KMS-11 (cell line): ENCODE data around the gene SPTB.

ENCODE experiments used
- H2AFZ ChIP-seq: fragments of 200-600 bp; sonication (generic); 2 replicates; pipeline ENCODE4 v1.6.1; 2016; ENCODE audit warnings: antibody characterized with exemption, mixed run types, low read depth
- H3K27ac ChIP-seq: fragments of 200-600 bp; sonication (generic); 2 replicates; pipeline ENCODE4 v1.6.1; 2016; ENCODE audit warnings: mild to moderate bottlenecking, mixed run types
- H3K27me3 ChIP-seq: fragments of 200-600 bp; sonication (generic); 2 replicates; pipeline ENCODE4 v1.6.1; 2017; ENCODE audit warnings: mild to moderate bottlenecking, low read depth, mixed run types, moderate library complexity; ENCODE audit not compliant: insufficient read depth
- H3K36me3 ChIP-seq: fragments of 200-600 bp; sonication (generic); 2 replicates; pipeline ENCODE4 v1.6.1; 2017; ENCODE audit warnings: mild to moderate bottlenecking, mixed run types; ENCODE audit not compliant: insufficient read depth
- H3K4me1 ChIP-seq: fragments of 200-600 bp; sonication (generic); 2 replicates; pipeline ENCODE4 v1.6.1; 2016; ENCODE audit warnings: mild to moderate bottlenecking, low read depth, mixed run types; ENCODE audit not compliant: poor library complexity, severe bottlenecking
- H3K4me2 ChIP-seq: fragments of 200-600 bp; sonication (generic); 2 replicates; pipeline ENCODE4 v1.7.0; 2016; ENCODE audit warnings: mild to moderate bottlenecking, mixed run types
- H3K4me3 ChIP-seq: fragments of 200-600 bp; sonication (generic); IDR thresholded peaks from 2 replicates; pipeline ENCODE4 v1.6.1; 2017; ENCODE audit warnings: low read depth, low read length, mixed read lengths; ENCODE audit not compliant: insufficient read depth
- H3K79me2 ChIP-seq: fragments of 200-600 bp; sonication (generic); 2 replicates; pipeline ENCODE4 v1.6.1; 2016; ENCODE audit warnings: low read depth, mixed run types; ENCODE audit not compliant: insufficient read depth
- H3K9ac ChIP-seq: fragments of 200-600 bp; sonication (generic); 2 replicates; pipeline ENCODE4 v1.6.1; 2016; ENCODE audit warnings: mild to moderate bottlenecking, mixed run types
- H4K20me1 ChIP-seq: fragments of 200-600 bp; sonication (generic); 2 replicates; pipeline ENCODE4 v1.6.1; 2016; ENCODE audit warnings: mild to moderate bottlenecking, mixed run types; ENCODE audit not compliant: insufficient read depth
- TF ChIP-seq, protein P1 (sequence below): fragments of 200-600 bp; sonication (generic); conservative IDR thresholded peaks from 2 replicates; pipeline ENCODE4 v1.6.1; 2017; ENCODE audit warnings: low read depth, mild to moderate bottlenecking, antibody characterized with exemption, low read length, moderate library complexity, mixed read lengths

Gene SPTB

DNA sequence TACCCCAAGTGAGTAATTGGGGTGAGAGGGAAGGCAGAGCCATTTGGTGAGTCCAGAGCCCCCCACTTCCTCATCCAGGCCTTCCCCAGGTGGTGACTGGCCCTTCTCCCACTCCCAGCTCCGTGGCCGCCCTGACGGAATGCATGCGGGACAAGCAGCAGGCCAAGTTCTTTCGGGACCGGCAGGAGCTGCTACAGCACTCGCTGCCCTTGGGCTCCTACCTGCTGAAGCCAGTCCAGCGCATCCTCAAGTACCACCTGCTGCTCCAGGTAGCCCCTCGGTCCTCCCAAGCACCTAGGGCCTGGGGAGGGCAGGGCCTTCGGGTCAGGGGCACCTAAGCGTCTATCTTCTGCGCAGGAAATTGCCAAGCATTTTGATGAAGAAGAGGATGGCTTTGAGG, 149.0 kb downstream of the SPTB start:
- Histone ChIP-seq H3K4me3 (no peak overlapping the region), H3K4me2 (no peak overlapping the region), H3K27ac (no peak overlapping the region), H3K79me2 (no peaks in the 10 kb centered on the region), H2AFZ (no peak overlapping the region), H4K20me1 (no peaks in the 10 kb centered on the region), H3K9ac (no peak overlapping the region), H3K4me1 (peaks cover 19% of the 10 kb centered on the region), H3K27me3 (no peaks in the 10 kb centered on the region), H3K36me3 (no peaks in the 10 kb centered on the region)
- TF ChIP-seq, protein P1, sequence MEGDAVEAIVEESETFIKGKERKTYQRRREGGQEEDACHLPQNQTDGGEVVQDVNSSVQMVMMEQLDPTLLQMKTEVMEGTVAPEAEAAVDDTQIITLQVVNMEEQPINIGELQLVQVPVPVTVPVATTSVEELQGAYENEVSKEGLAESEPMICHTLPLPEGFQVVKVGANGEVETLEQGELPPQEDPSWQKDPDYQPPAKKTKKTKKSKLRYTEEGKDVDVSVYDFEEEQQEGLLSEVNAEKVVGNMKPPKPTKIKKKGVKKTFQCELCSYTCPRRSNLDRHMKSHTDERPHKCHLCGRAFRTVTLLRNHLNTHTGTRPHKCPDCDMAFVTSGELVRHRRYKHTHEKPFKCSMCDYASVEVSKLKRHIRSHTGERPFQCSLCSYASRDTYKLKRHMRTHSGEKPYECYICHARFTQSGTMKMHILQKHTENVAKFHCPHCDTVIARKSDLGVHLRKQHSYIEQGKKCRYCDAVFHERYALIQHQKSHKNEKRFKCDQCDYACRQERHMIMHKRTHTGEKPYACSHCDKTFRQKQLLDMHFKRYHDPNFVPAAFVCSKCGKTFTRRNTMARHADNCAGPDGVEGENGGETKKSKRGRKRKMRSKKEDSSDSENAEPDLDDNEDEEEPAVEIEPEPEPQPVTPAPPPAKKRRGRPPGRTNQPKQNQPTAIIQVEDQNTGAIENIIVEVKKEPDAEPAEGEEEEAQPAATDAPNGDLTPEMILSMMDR: no peak

DNA sequence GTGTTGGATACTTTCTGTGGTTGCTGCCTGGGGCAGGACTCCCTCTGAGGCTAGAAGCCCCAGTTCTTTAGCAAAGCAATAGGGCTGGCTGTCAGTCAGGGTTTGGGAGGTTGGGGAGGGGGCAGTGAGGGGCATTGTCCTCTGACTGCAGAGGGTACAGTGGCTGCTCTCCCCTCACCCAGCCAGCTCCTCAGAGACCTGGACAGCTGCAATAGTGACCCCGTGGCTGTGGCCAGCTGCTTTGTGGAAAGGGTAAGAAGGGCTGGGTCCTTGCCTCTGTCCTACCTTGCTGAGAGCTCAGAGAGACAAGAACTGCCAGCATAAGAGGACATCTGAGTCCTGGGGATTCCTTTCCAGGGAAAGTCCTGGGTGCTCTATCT, 149.7 kb downstream of the SPTB start:
- Histone ChIP-seq H2AFZ (no peak overlapping the region), H3K36me3 (no peaks in the 10 kb centered on the region), H3K4me1 (peaks cover 22% of the 10 kb centered on the region), H3K4me2 (no peak overlapping the region), H3K79me2 (no peaks in the 10 kb centered on the region), H3K4me3 (no peak overlapping the region), H3K27ac (no peak overlapping the region), H3K27me3 (no peaks in the 10 kb centered on the region), H3K9ac (no peak overlapping the region), H4K20me1 (no peaks in the 10 kb centered on the region)
- TF ChIP-seq, protein P1: no peak

- no peak overlapping the region for H3K4me3 ChIP-seq
- no peak overlapping the region for H2AFZ ChIP-seq
- no peaks in the 10 kb centered on the region for H3K27me3 ChIP-seq
- no peak overlapping the region for H3K27ac ChIP-seq
- no peaks in the 10 kb centered on the region for H3K36me3 ChIP-seq
- H3K9ac ChIP-seq: no peak overlapping the region
- no peaks in the 10 kb centered on the region for H3K79me2 ChIP-seq
- H3K4me2 ChIP-seq: no peak overlapping the region
- TF ChIP-seq, protein P1: no peak
- H3K4me1 ChIP-seq: peaks cover 22% of the 10 kb centered on the region
- no peaks in the 10 kb centered on the region for H4K20me1 ChIP-seq
Measured at GRCh38 chr14:64729386-64730060, 150.2 kb downstream of the SPTB start.

DNA sequence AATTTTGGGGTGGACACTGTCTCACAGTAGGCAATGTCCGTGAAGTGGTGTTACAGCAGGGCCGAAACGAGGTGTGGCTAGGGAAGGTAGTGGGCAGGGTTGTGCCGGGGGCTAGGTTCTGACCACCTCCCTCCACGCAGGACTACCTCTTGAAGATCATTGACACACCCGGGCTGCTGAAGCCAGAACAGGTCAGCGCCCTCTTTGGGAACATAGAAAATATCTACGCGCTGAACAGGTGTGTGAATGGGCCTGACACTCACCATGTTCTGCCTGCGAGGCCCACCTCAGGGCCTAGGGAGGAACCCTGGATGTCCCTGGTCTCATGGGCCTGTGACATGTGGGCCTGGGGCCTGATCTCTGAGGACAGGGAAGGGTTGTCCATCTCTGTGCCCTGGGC, 150.9 kb downstream of the SPTB start:
- Histone ChIP-seq H3K4me1 (peaks cover 22% of the 10 kb centered on the region), H3K4me2 (no peak overlapping the region), H3K9ac (no peak overlapping the region), H4K20me1 (no peaks in the 10 kb centered on the region), H2AFZ (no peak overlapping the region), H3K36me3 (no peaks in the 10 kb centered on the region), H3K27ac (no peak overlapping the region), H3K4me3 (no peak overlapping the region), H3K79me2 (no peaks in the 10 kb centered on the region), H3K27me3 (no peaks in the 10 kb centered on the region)
- TF ChIP-seq, protein P1: no peak
